ENCODE data around the gene GASK1A.
"Not testable (repeated sequence)": the region's sequence is repeated elsewhere in the genome, so short reads cannot be mapped to it uniquely, and the experiment has no call there.

The GASK1A gene

DNA sequence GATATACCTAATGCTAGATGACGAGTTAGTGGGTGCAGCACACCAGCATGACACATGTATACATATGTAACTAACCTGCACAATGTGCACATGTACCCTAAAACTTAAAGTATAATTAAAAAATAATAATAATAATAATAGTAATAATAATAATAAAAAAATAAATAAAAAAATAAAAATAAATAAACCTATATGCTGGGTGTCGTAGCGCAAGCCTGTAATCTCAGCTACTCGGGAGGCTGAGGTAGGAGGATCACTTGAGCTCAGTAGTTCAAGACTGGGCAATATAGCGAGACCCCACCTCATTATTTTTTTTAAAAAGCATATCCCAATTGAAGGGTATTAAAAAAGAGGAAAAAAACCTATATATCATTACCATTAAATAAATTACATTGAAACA is 91.6 kb downstream of the GASK1A start:
- DNase-seq, result not testable (repeated sequence)

GRCh38 chr3:43071313-43071893 is 92.3 kb downstream of the GASK1A start:
- no peak for DNase-seq

- no peak for DNase-seq
Observed at GRCh38 chr3:43072361-43072760, 93.2 kb downstream of the GASK1A start.

DNA sequence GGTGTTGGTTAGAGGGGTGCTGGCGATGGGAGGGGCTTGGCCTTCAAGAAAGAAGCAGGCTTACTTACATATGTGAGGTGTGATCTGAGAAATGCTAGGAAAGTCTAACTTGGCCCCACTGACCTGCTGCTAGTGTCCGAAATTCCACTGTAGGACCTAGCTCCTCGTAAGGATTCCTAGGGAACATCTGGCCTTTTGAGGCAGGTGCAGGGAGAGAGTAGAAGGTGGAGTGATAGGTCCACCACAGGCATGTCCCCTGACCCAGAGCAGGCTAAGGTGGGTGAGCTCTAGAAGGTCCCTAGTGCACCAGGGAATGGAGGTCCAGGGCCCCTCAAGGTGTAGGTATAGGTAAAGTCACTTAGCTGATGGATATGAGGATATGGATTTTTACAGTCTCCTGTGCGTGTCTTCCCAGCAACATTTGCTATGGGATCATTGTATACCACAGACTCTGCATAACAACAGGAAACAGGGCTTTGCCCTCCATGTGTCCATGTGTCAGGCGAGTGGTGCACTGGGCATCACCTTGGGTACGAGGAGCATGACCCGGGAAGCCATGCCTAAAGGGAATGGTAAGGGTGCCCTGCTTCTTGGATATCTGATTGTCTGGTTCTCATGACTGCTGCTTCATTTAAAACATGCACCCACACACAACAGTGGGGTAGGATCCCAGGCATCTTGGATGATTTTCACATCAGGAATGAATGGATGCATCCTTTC is 94.2 kb downstream of the GASK1A start:
- no peak for DNase-seq

DNA sequence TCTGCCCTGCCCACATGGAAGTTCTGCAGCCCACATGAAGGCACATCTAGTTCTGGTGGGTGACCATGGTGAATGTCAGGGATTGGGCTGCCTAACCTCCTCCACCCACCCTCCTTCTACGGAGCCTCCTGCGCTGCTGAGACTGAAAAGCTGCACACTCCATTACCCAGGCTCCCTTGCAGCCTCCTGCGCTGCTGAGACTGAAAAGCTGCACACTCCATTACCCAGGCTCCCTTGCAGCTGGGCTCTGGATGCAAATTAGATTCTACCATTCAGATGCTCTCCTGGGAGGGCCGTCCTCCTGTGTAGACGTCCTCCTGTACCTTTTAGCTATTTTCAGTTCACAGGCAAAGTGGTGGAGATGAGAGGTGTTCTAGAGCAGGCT is 94.7 kb downstream of the GASK1A start:
- DNase-seq, result no peak

- no peak for DNase-seq
Observed at GRCh38 chr3:43074482-43074881, 95.4 kb downstream of the GASK1A start.

- DNase-seq, result no peak
Observed at GRCh38 chr3:43074901-43075689, 96.0 kb downstream of the GASK1A start.

GRCh38 chr3:43075904-43076661 is 97.0 kb downstream of the GASK1A start:
- DNase-seq, result no peak

- no peak for DNase-seq
Observed at GRCh38 chr3:43076857-43077256, 97.7 kb downstream of the GASK1A start.

DNA sequence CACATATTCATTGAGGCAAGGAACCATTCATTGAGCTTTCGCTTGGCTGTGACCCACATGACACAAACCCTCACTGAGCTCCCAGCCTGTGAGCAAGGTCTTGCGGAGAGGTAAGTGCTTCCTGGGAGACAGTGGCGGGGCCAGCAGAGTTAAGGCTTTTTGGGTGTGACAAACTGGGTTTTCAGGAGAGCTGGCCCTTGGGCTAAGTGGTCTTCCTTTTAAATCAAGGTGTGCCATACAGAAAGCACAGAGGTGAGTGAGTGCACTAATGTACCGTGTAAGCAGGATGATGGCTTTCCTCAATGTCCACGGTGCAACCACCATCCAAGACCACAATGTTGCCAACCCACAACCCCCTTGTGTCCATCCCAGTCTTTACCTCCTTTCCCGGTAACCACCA is 98.2 kb downstream of the GASK1A start:
- no peak for DNase-seq

GRCh38 chr3:43077707-43078106 is 98.6 kb downstream of the GASK1A start:
- no peak for DNase-seq

GRCh38 chr3:43079536-43080332 is 100.6 kb downstream of the GASK1A start:
- no peak for DNase-seq

- no peak for DNase-seq
Observed at GRCh38 chr3:43080726-43081568, 101.8 kb downstream of the GASK1A start.

DNA sequence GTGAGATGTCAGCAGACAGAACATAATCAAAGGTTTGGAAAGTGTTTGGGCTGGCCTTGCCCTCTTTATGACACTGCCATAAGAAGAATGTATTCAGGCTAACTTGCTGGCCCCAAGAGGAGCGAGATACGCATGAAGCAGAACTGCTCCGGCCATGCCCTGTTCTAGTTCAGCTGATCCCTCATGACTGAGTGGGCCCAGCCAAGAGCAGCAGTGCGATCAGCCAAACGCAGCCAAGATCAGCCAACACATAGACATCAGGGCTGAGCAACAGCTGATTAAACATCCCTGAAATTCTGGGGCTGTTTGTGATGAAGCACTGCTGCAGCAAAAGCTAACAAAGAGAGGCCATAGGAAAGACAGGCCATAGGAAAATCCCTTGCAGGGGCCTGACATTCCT is 102.7 kb downstream of the GASK1A start:
- no peak for DNase-seq

DNA sequence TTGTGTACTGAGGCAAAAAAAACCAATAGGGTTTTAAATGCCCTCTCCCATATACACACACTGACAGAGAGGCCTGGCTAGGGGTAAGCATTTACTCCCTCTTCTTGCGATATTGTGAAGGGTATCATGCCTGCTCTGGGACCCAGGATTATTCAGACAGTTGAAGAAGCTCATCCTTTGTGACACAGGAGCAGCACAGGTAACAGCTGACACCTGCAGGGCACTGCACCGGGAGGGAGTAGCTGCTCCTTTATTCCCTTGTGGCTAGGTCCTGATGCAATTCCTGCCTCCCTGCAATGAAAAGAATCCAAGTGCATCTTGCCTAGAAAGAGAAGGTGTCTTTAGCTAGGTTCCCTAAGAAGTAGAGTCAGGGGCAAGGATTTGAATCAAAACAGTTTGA is 103.3 kb downstream of the GASK1A start:
- no peak for DNase-seq

DNA sequence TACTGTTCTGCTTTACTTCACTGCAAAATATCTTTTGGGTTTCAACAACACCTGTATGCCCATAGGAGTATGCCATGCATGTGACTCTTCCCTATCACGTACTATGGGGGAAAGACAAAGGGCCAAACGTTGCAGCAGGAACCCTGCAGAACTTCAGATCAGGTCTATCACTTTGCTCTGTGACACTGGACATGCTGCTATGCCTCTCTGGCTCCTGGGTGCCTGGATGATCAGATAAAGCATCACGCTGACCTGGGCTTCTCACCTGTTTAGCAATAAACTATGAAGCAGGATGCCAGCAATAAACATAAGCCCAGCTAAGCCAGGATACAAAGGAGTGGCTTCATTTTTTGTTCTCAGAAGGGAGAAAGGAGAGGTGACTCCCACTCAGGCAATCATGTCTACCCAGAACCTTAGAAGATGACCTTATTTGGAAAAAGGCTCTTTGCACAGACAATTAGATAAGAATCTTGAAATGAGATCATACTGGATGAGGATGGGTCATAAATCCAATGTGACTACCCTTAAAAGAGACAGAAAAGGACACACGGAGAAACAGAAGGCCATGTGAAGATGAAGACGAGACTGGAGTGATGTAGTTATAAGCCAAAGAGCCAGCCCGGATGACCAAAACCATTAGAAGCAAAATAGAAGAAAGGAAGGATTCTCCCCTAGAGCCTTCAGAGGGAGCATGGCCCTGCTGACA is 107.5 kb downstream of the GASK1A start:
- DNase-seq, result peak; percentile 55

- DNase-seq, result no peak
Observed at GRCh38 chr3:43087249-43087776, 108.2 kb downstream of the GASK1A start.

DNA sequence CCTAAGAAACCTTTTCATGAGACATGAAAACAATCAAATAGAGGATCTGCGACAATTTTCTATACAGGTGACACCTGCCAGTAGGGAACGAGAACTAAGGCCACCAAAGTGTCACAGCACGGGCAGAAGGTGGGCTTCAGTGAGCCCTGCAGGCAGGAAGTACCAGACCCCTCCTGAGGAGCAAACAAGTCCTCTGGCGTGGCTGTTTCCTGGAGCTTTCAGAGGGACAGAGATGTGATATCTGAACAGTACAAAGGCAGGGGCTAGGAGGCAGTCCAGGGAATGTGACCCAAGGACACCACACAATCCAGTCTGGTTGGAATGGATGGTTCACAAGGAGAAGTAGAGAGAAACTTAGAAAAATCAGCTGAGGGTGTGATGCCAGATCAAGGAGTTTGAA is 110.0 kb downstream of the GASK1A start:
- no peak for DNase-seq

- no peak for DNase-seq
Observed at GRCh38 chr3:43090238-43090637, 111.1 kb downstream of the GASK1A start.

DNA sequence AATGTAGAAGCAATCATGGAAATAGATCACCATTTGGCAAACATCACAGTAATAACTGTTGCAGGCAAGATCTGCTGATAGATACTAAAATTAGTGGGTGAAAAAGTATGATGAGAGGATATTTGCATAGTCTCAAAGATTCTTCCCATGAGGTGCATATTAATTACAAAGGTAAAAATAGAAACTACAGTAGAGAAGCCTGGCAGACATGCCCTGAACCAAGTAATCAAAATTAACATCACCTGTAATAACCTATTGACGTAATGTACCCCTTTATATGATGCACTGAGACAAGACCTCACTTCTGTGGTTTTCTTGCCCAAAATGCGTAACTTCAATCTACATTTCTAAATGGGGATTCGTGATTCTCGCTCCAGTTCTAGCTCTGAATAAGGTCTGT is 112.4 kb downstream of the GASK1A start:
- DNase-seq, result no peak

GRCh38 chr3:43093006-43093405 is 113.9 kb downstream of the GASK1A start:
- no peak for DNase-seq

Measured in kidney glomerular epithelial cell (primary cell).